HG02759 (cell line): ENCODE measurements around the gene HMGB1.

Source experiments
- ATAC-seq: cut with Tn5 transposase; IDR thresholded peaks from one replicate; pipeline ENCODE4 v1.9.1; 2021; ENCODE audit warnings: mild to moderate bottlenecking, moderate library complexity; ENCODE audit not compliant: unreplicated experiment

Gene HMGB1

DNA sequence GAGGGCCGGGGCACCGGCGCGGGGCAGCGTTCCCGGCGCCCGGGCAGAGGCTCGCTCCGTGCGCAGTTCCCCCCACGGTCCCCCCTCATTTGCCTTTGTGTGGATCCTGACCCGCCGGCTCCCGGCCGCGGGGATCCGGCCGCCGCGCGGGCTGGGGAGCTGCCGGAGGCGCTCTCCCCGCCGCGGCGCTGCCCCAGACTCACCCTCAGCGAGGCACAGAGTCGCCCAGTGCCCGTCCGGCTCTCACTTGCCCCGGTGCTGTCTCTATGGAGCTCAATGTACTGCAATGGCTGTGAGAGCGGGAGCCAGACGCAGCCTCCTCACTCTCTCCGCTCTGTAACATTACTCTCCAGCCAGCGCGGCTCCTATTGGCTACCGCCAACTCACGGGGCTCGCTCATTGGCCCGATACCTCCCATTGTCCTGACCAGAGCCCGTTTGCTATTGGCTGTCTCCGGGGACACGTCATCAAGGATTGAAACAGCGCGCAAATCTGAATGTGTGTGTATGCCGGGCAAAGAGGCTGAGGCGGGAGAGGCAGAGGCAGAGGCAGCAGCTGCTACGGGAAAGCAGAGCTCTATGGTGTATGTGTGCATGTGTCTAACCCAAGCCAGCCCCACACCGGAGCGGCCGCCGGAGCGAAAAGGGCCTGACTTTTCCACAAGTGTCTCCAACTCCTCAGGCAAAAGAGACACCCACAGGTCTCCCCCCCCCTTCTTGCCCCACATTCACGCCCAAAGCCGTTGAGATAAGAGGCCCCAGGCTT is at the start of gene HMGB1:
TSS of gene HMGB1 (minus strand) at position 344 of the 765 bp plus-strand sequence. CDS start 2,256 bp downstream, outside the sequence.
- peak; percentile 84 for ATAC-seq

DNA sequence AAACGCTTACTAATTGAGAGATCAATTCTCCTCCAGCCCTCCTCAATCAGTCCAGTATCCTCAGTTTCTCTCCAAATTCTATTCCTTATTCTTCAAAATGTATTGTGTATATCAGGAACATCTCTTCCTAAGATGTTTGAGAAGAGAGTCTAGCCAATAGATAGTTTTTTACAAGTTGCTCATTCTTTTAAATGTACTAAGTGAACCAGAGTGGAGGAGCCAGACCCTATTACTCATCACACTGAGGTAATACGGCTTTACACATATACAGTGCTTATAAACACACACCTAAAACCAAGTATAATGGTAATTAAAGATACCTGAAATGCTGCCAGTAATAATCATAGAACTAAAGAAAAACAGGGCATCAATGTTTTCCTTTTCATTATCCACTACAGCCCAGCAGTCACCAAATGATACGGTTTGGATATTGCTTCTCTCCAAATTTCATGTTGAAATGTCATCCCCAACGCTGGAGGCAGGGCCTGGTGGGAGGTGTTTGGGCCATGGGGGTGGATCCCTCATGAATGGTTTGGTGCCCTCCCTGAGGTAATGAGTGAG is 45.2 kb upstream of the HMGB1 start:
- no peak for ATAC-seq

- no peak for ATAC-seq
Observed at GRCh38 chr13:30510091-30510490, 44.4 kb upstream of the HMGB1 start.

DNA sequence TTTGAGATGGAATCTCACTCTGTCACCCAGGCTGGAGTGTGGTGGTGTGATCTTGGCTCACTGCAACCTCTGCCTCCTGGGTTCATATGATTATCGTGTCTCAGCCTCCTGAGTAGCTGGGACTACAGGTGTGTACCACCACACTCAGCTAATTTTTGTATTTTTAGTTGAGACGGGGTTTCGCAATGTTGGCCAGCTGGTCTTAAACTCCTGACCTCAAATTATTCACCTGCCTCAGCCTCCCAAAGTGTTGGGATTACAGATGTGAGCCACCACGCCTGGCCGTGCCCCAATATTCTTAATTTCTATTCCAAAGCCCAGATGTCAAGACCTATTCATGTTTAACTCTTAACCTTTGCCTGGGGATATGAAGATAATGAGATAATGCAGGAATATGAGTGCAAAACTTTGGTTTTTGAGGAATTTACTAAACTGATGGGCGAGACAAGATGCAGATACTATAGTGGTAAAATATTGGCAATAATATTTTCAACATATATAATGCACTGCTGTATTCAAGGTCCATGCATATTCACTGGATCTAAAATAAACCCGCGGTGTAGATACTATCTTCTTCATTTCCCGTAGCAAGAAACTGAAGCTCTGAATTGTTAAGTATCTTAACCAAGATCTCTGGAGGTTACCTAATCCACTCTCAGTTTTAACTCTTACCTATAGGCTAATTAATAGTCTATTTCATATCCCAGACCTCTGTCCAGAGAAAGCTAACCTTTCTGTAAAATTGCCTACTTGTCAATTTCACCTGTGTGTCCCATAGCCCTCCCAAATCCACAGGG is 43.7 kb upstream of the HMGB1 start:
- ATAC-seq: no peak

DNA sequence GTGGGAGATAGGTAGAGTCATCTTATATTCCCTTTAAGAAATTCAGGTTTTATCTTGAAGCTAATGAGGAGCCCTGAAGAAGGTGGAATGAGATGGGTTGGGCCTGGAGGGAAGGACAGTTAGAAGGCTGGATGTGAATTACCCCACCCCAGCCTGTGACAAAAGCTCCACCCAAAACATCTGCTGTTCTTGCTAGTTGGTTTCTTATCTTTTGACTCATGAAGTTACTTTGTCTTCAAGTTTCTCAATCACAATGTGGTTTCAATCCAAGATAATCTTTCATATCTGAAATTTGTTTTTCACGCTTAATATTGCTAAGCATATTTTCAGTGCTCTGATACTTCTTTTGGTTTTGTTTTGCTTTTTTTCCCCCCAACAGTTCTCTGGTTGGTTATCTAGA is 38.3 kb upstream of the HMGB1 start:
- ATAC-seq: no peak

- ATAC-seq: no peak
Observed at GRCh38 chr13:30502237-30502636, 36.5 kb upstream of the HMGB1 start.

GRCh38 chr13:30499338-30499737 is 33.6 kb upstream of the HMGB1 start:
- no peak for ATAC-seq

DNA sequence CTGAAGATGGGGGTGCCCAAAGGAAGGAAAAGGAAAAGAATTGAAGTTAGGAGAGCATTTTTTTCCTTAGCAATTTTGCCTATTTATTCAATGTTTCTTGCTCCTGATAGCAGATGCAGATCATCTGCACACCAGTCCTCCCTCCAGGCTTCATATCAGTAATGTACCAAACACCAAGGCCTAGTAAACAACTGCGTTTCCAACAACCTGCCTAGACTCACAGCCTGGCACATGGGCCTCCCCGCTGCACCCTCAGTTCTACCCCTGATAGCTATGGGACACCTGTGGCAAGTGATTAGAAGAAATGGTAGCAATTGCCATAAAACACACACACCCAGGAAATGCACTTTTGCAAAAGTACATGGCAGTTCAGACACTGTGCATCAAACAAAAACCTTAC is 30.4 kb upstream of the HMGB1 start:
- no peak for ATAC-seq

DNA sequence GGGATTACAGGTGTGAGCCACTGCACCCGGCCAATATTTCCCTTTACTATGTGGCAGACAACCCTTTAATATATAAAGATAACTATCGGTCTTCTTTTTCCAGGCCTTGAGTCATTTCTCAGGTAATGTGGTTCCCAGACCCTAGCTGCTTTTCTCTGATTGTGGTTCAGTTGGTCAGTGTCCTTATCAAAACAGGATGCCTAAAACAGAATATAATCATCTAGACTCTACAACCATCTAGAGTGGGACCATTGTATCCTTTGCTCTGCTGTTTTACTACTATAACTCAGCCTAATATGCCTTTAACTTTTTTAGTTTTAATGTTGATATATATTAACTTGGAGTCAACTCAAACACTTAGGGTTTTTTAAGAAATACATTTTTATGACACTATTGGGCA is 30.0 kb upstream of the HMGB1 start:
- no peak for ATAC-seq

- ATAC-seq: no peak
Observed at GRCh38 chr13:30493658-30494381, 28.1 kb upstream of the HMGB1 start.

DNA sequence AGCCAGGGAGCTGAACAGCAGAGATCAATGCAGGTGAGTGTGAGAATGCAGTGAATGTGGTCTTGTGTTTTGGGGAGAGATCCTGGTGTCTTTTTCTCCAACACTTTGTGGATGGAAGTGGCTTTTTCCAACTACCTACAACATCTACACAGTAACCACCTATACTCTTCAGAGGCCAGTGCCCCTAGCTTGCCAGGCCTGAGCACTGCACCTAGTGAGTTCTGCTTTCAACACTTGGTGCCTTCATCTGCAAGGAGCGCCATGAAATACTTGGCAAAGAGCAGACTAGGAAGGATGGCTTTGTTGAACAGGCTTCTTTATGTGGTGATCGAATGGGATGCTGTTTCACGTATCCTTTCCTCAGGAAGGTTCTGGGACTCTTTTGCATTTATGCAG is 21.3 kb upstream of the HMGB1 start:
- no peak for ATAC-seq

- no peak for ATAC-seq
Observed at GRCh38 chr13:30486230-30487074, 20.7 kb upstream of the HMGB1 start.

- ATAC-seq: no peak
Observed at GRCh38 chr13:30481241-30481760, 15.6 kb upstream of the HMGB1 start.

- no peak for ATAC-seq
Observed at GRCh38 chr13:30480292-30480950, 14.7 kb upstream of the HMGB1 start.

- ATAC-seq: no peak
Observed at GRCh38 chr13:30479883-30480219, 14.1 kb upstream of the HMGB1 start.

DNA sequence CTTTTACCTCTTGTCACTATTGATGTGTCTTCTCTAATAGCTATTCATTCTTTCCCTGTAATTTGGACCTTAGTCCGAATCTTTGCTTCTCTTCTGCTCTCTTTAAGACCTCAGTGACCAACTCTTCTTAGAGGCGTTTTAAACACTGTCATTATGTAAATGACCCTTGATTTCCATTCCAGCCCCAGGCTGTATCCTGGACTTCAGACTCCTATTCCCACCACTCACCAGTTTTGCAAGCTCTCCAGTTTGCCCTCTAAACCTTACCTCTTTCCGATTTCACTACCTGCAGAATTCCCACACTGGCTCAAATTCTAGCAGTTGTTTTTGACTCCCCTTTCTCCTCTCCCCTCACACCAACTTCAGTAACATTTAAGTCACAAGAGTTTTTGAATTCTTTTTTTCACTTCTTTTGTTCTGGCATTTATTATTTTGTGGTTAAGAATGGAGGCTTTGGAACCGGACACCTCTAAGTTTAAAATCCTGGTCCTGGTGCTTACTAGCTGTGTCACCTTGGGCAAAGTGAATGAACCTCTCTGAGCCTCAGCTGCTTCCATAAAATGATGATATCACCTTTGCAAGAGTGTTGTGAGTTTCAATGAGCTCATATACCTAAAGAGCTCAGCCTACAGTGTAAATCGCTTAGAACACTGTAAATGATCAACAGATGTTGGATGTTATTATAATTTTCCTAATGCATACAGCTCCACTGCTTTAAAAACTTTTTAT is 13.6 kb upstream of the HMGB1 start:
- ATAC-seq: no peak

GRCh38 chr13:30477346-30478195 is 11.8 kb upstream of the HMGB1 start:
- peak; percentile 95 for ATAC-seq

GRCh38 chr13:30473675-30474074 is 7.9 kb upstream of the HMGB1 start:
- ATAC-seq: no peak
